Kasumi-1 (cell line): Measurements from ENCODE around the gene FAM151A.

Experiments
- DNase-seq, 2 experiments: peaks; one replicate each; lab custom pipeline; 2025; lab: John Stamatoyannopoulos, UW

Gene FAM151A

DNA sequence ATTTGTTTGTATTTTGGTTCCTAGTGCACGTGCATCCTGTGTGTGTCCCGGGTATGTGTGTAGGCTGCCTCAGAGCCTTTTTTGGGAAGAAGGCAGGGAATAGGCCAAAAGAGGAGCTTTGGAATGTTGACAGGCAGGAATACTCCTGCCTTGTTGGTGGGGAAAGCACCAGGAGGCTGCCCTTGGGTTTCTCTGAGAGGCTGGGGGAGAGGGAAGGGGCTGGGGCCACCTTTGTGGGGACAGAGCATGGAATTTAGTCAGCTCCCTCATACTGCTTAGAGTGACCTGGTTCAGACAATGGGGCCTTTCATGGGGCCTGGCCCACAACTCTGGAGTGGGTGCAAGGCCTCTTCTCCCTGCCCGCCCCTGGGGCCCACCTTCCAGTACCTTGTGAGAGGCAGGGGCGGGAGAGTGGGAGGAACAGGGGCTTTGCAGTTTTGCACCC, 44.0 kb downstream of the FAM151A start:
- no peak for DNase-seq

GRCh38 chr1:54577612-54578011, 45.7 kb downstream of the FAM151A start:
- peak in 1 of 2 experiments; percentile 32 for DNase-seq

- no peak for DNase-seq
Observed at GRCh38 chr1:54575605-54576290, 47.6 kb downstream of the FAM151A start.

- no peak for DNase-seq
Observed at GRCh38 chr1:54575161-54575560, 48.2 kb downstream of the FAM151A start.

GRCh38 chr1:54574158-54574778, 49.1 kb downstream of the FAM151A start:
- no peak for DNase-seq

GRCh38 chr1:54572542-54572850, 50.8 kb downstream of the FAM151A start:
- DNase-seq: no peak

DNA sequence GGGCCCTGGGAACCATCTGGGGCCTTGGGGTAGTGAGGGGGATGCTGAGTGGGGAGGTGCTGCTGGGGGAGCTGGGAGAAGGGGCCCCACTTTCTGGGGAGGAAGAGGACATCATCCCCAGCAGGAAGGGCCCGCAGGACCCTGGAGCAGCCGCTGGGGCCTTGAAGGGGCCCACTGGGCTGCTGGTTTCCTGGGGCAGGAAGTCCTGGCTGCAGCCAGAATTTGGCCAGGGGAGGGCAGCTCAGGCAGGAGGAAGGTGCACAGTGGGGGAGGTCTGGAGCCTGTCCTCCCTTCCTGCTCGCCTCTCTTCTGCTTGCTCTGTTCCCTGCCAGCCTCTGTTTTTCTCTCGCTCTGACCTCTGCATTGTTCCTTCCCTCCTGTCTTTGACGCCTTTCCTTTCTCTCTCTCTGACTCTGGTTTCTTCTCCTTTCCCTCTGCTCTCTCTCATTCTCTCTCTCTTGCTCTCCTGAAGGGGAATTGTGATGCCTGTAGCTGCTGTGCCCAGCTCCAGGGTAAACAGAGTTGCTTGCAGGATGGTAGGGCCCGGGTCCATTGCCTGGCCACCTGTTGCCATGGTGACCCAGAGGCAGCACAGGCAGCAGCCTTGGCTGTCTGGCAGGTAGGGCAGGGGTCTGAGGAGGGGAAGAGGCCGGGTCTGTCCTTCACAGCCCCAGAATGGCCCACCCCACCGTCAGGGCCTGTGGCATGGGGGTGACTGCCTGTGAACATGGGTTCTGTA, 51.4 kb downstream of the FAM151A start:
- DNase-seq: peak; percentile 77 to 92

- DNase-seq: no peak
Observed at GRCh38 chr1:54571326-54571725, 52.0 kb downstream of the FAM151A start.

- no peak for DNase-seq
Observed at GRCh38 chr1:54570161-54570560, 53.2 kb downstream of the FAM151A start.

- no peak for DNase-seq
Observed at GRCh38 chr1:54569339-54569738, 54.0 kb downstream of the FAM151A start.

- peak; percentile 88 to 92 for DNase-seq
Observed at GRCh38 chr1:54567961-54568360, 55.4 kb downstream of the FAM151A start.

DNA sequence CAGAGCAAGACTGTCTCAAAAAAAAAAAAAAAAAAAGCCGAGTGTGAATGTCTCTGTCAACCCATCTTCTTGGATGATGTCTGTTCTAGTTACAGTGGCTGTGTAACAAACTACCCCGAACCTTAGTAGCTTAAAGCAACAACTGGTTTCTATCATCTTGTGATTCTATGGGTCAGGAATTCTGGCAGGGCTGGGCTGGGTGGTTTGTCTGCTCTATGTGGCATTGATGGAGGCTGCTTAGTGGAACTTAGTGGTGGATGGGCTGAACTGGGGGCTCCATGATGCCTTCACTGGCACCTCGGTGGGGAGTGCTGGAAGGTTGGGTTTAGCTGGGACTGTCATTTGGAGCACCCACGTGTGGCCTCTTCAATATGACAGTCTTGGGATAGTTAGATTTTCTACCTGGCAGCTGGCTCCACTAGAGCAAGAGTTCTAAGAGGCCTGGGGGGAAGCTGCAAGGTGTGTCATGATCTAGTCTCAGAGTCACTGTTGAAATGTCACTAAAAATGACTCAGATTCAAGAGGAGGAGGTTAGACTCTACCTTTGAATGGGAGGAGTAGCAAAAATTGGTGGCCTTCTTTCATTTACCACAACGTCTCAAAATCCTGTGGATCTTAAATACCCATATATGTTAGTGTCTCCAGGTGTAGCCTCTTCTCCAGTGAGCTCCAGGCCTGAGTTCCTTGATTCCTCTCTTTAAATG, 56.7 kb downstream of the FAM151A start:
- no peak for DNase-seq

- DNase-seq: no peak
Observed at GRCh38 chr1:54565113-54565501, 58.2 kb downstream of the FAM151A start.

DNA sequence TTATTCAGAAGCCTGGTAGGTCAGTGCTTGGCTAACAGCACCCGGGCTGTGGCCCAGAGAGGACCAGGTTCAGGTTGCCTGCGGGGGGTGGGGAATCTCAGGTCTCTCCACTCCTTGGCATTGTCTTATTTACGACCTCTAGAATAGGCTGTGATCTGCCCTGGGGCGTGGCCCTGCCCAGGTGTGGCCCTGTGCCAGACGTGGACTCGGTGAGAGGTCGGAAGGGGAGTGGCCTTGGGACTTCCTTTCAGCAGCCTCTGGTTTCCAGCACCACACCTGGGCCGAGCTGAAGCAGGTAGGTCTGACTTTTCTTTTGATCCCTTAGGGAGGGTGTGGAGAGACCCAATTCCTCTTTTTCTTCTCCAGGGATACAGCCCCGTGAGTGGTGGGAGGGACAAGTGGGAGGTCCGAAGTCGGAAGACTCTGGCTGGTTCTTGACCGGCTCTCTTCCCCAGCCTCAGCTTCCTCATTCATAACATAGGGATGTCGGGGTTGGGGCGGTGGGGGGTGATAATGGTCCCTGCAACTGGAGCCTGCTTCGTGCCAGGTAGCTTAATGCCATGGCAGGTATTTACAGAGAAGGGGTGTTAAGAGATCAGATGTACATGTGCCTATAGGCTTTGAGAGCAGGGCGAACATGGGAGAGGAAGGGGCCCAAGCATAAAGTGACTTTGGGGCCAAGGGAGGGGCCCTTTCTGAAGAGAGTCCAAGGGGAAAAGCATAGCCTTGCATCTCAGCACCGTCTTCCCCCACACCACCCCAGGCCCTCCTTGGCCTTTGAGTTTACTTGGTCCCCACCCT, 58.8 kb downstream of the FAM151A start:
- DNase-seq: no peak

GRCh38 chr1:54559771-54560231, 63.5 kb downstream of the FAM151A start:
- DNase-seq: no peak
